ENCODE results near the gene EIF2B1.

DNA sequence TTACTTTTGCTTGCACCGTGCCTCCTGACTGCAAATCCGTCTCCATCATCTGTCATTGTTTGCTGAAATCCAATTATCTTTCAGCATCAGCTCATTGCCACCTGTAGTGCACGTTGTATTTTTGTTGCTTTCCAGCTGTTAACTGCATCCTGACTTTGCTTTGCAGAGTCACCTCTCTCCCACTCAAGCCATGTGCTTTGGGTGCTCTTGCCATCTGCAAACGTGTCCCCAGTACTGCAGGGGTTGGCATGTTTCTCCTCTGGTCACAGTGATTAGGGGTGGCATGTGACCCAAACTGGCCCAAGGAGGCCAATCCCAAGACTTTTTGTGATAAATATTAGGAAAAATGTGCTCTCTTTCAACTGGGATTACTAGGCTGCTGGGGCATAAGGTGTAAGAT is 59.6 kb downstream of the EIF2B1 start:
- TF ChIP-seq, protein P1, sequence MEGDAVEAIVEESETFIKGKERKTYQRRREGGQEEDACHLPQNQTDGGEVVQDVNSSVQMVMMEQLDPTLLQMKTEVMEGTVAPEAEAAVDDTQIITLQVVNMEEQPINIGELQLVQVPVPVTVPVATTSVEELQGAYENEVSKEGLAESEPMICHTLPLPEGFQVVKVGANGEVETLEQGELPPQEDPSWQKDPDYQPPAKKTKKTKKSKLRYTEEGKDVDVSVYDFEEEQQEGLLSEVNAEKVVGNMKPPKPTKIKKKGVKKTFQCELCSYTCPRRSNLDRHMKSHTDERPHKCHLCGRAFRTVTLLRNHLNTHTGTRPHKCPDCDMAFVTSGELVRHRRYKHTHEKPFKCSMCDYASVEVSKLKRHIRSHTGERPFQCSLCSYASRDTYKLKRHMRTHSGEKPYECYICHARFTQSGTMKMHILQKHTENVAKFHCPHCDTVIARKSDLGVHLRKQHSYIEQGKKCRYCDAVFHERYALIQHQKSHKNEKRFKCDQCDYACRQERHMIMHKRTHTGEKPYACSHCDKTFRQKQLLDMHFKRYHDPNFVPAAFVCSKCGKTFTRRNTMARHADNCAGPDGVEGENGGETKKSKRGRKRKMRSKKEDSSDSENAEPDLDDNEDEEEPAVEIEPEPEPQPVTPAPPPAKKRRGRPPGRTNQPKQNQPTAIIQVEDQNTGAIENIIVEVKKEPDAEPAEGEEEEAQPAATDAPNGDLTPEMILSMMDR (IDR thresholded peaks at IDR 0.05): no peak
- no peak for TF ChIP-seq EP300 (IDR thresholded peaks at IDR 0.05)

Measured in sigmoid colon (tissue), 4 donors.